ENCODE data around the gene SENP7.
"Not testable (repeated sequence)": the region's sequence is repeated elsewhere in the genome, so short reads cannot be mapped to it uniquely, and the experiment has no call there.

SENP7 gene

GRCh38 chr3:101500208-101500607 is 12.8 kb downstream of the SENP7 start:
- Mint-ChIP-seq H3K9me3 (no peaks in the 10 kb centered on the region), H3K4me1 (ENCODE audit: low read depth) (peaks cover 6% of the 10 kb centered on the region)

GRCh38 chr3:101497803-101498202 is 15.2 kb downstream of the SENP7 start:
- H3K36me3 Mint-ChIP-seq (ENCODE audit: low read depth): peaks cover 37% of the 10 kb centered on the region
- no peaks in the 10 kb centered on the region for H3K27me3 Mint-ChIP-seq (ENCODE audit: low read depth)
- no peak overlapping the region for H3K27ac Mint-ChIP-seq
- H3K4me1 Mint-ChIP-seq (ENCODE audit: low read depth): peaks cover 3% of the 10 kb centered on the region
- no peak overlapping the region for H3K4me3 Mint-ChIP-seq
- peaks cover 2% of the 10 kb centered on the region for H3K9me3 Mint-ChIP-seq

More at GRCh38 chr3:101500208-101500607, 12.8 kb downstream of the SENP7 start:
- H3K27ac Mint-ChIP-seq: no peak overlapping the region
- H3K27me3 Mint-ChIP-seq (ENCODE audit: low read depth): no peaks in the 10 kb centered on the region
- H3K36me3 Mint-ChIP-seq (ENCODE audit: low read depth): peaks cover 30% of the 10 kb centered on the region
- no peak overlapping the region for H3K4me3 Mint-ChIP-seq

GRCh38 chr3:101495552-101495951 is 17.5 kb downstream of the SENP7 start:
- Mint-ChIP-seq H3K27me3 (ENCODE audit: low read depth) (no peaks in the 10 kb centered on the region), H3K4me1 (ENCODE audit: low read depth) (peaks cover 3% of the 10 kb centered on the region), H3K36me3 (ENCODE audit: low read depth) (peaks cover 39% of the 10 kb centered on the region), H3K27ac (no peak overlapping the region), H3K4me3 (no peak overlapping the region), H3K9me3 (peaks cover 4% of the 10 kb centered on the region)

GRCh38 chr3:101484805-101485620 is 28.0 kb downstream of the SENP7 start:
- Mint-ChIP-seq H3K9me3 (no peaks in the 10 kb centered on the region), H3K4me1 (ENCODE audit: low read depth) (peaks cover 16% of the 10 kb centered on the region), H3K4me3 (no peak overlapping the region), H3K36me3 (ENCODE audit: low read depth) (peaks cover 49% of the 10 kb centered on the region), H3K27ac (no peak overlapping the region), H3K27me3 (ENCODE audit: low read depth) (no peaks in the 10 kb centered on the region)

- Mint-ChIP-seq H3K27me3 (ENCODE audit: low read depth) (no peaks in the 10 kb centered on the region), H3K36me3 (ENCODE audit: low read depth) (peaks cover 56% of the 10 kb centered on the region), H3K4me3 (no peak overlapping the region), H3K27ac (no peak overlapping the region), H3K4me1 (ENCODE audit: low read depth) (peaks cover 18% of the 10 kb centered on the region), H3K9me3 (peaks cover 16% of the 10 kb centered on the region)
These were observed 34.0 kb downstream of the SENP7 start for GRCh38 chr3:101478980-101479379.

- H3K36me3 Mint-ChIP-seq (ENCODE audit: low read depth): peaks cover 65% of the 10 kb centered on the region
- not testable (repeated sequence) for H3K4me1 Mint-ChIP-seq (ENCODE audit: low read depth); H3K27ac Mint-ChIP-seq; H3K4me3 Mint-ChIP-seq; H3K27me3 Mint-ChIP-seq (ENCODE audit: low read depth)
- H3K9me3 Mint-ChIP-seq: peaks cover 37% of the 10 kb centered on the region
These were observed 38.0 kb downstream of the SENP7 start for GRCh38 chr3:101474841-101475552.

- Mint-ChIP-seq H3K9me3 (peaks cover 25% of the 10 kb centered on the region), H3K4me1 (ENCODE audit: low read depth) (peaks cover 19% of the 10 kb centered on the region), H3K36me3 (ENCODE audit: low read depth) (peaks cover 30% of the 10 kb centered on the region)
- H3K27ac Mint-ChIP-seq; H3K27me3 Mint-ChIP-seq (ENCODE audit: low read depth); H3K4me3 Mint-ChIP-seq: not testable (repeated sequence)
These were observed 44.3 kb downstream of the SENP7 start for GRCh38 chr3:101468676-101469075.

- Mint-ChIP-seq H3K36me3 (ENCODE audit: low read depth) (peaks cover 23% of the 10 kb centered on the region), H3K4me1 (ENCODE audit: low read depth) (peaks cover 19% of the 10 kb centered on the region), H3K9me3 (peaks cover 15% of the 10 kb centered on the region)
- H3K27me3 Mint-ChIP-seq (ENCODE audit: low read depth); H3K27ac Mint-ChIP-seq; H3K4me3 Mint-ChIP-seq: not testable (repeated sequence)
These were observed 45.7 kb downstream of the SENP7 start for GRCh38 chr3:101467310-101467663.

- H3K9me3 Mint-ChIP-seq: peaks cover 12% of the 10 kb centered on the region
- peak overlapping the region; percentile 18 for H3K27ac Mint-ChIP-seq
- H3K4me1 Mint-ChIP-seq (ENCODE audit: low read depth): peaks cover 19% of the 10 kb centered on the region
- no peaks in the 10 kb centered on the region for H3K27me3 Mint-ChIP-seq (ENCODE audit: low read depth)
- peaks cover 23% of the 10 kb centered on the region for H3K36me3 Mint-ChIP-seq (ENCODE audit: low read depth)
- H3K4me3 Mint-ChIP-seq: peak overlapping the region; percentile 52
These were observed 46.3 kb downstream of the SENP7 start for GRCh38 chr3:101466465-101467309.

GRCh38 chr3:101464235-101464634 is 48.8 kb downstream of the SENP7 start:
- Mint-ChIP-seq H3K27me3 (ENCODE audit: low read depth) (no peaks in the 10 kb centered on the region), H3K27ac (no peak overlapping the region), H3K4me1 (ENCODE audit: low read depth) (peaks cover 18% of the 10 kb centered on the region)

GRCh38 chr3:101461451-101461850 is 51.6 kb downstream of the SENP7 start:
- Mint-ChIP-seq H3K27ac (no peak overlapping the region), H3K9me3 (no peaks in the 10 kb centered on the region), H3K4me1 (ENCODE audit: low read depth) (peaks cover 7% of the 10 kb centered on the region), H3K36me3 (ENCODE audit: low read depth) (peaks cover 30% of the 10 kb centered on the region), H3K27me3 (ENCODE audit: low read depth) (no peaks in the 10 kb centered on the region), H3K4me3 (no peak overlapping the region)

More at GRCh38 chr3:101464235-101464634, 48.8 kb downstream of the SENP7 start:
- Mint-ChIP-seq H3K36me3 (ENCODE audit: low read depth) (peaks cover 25% of the 10 kb centered on the region), H3K9me3 (peaks cover 7% of the 10 kb centered on the region), H3K4me3 (no peak overlapping the region)

- Mint-ChIP-seq H3K9me3 (no peaks in the 10 kb centered on the region), H3K27me3 (ENCODE audit: low read depth) (no peaks in the 10 kb centered on the region), H3K36me3 (ENCODE audit: low read depth) (peaks cover 32% of the 10 kb centered on the region), H3K4me1 (ENCODE audit: low read depth) (peaks cover 1% of the 10 kb centered on the region), H3K27ac (no peak overlapping the region), H3K4me3 (no peak overlapping the region)
These were observed 54.6 kb downstream of the SENP7 start for GRCh38 chr3:101458387-101458786.

- Mint-ChIP-seq H3K9me3 (peaks cover 10% of the 10 kb centered on the region), H3K4me3 (no peak overlapping the region), H3K27me3 (ENCODE audit: low read depth) (no peaks in the 10 kb centered on the region), H3K36me3 (ENCODE audit: low read depth) (peaks cover 28% of the 10 kb centered on the region), H3K4me1 (ENCODE audit: low read depth) (no peaks in the 10 kb centered on the region), H3K27ac (no peak overlapping the region)
These were observed 58.4 kb downstream of the SENP7 start for GRCh38 chr3:101454629-101455028.

GRCh38 chr3:101453961-101454360 is 59.1 kb downstream of the SENP7 start:
- no peaks in the 10 kb centered on the region for H3K27me3 Mint-ChIP-seq (ENCODE audit: low read depth)
- H3K4me3 Mint-ChIP-seq: no peak overlapping the region
- H3K9me3 Mint-ChIP-seq: peaks cover 11% of the 10 kb centered on the region
- H3K36me3 Mint-ChIP-seq (ENCODE audit: low read depth): peaks cover 27% of the 10 kb centered on the region
- no peak overlapping the region for H3K27ac Mint-ChIP-seq
- no peaks in the 10 kb centered on the region for H3K4me1 Mint-ChIP-seq (ENCODE audit: low read depth)
